UCSD-AML1 (cell line): ENCODE data around the gene NEK1.

ENCODE experiments used
- DNase-seq: peaks from one replicate; lab custom pipeline; 2025; ENCODE audit not compliant: unreplicated experiment; lab: John Stamatoyannopoulos, UW

NEK1 gene

DNA sequence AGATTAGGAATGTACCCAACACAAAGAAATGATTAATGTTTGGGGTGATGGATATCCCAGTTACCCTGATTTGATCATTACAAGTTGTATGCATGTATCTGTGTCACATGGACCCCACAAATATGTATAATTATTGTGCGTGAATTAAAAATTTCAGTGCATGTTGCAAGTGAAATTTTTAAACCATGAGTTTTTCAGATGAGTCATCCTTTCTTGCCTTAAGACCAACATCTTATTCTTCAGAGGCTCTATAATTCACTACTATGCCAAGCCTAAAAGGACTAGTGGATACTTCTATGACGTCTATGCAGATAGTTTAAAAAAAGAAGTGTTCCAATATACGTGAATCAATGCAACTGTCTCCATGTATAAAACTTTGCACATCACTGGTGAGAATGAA is 228.7 kb downstream of the NEK1 start:
- DNase-seq: no peak

DNA sequence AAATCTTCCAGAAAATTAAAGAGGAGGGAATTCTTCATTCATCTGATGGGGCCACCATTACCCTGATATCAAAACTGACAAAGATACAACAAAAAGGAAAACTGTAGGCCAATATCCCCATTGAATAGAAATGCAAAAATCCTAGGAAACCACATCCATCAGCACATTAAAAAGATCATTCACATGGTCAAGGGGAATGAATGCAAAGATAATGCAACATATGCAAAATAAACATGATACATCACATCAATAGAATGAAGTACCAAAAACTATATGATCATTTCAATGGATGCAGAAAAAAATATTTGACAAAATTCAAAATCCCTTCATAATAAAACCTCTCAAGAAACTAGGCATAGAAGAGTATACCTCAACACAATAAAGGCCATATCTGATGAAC is 232.7 kb downstream of the NEK1 start:
- DNase-seq: no peak

DNA sequence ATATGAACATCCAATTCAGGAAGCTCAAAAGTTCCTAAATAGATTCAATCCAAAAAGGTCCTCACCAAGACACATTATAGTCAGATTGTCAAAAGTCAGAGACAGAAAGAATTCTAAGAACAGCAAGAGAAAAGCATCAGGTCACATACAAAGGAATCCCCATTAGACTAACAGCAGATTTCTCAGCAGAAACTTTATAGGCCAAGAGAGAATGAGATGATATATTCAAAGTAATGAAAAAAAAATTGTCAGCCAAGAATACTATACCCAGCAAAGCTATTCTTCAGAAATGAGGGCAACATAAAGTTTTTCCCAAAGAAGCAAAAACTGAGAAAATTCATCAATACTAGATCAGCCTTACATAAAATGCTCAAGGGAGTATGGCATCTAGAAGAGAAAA is 235.0 kb downstream of the NEK1 start:
- DNase-seq: no peak

DNA sequence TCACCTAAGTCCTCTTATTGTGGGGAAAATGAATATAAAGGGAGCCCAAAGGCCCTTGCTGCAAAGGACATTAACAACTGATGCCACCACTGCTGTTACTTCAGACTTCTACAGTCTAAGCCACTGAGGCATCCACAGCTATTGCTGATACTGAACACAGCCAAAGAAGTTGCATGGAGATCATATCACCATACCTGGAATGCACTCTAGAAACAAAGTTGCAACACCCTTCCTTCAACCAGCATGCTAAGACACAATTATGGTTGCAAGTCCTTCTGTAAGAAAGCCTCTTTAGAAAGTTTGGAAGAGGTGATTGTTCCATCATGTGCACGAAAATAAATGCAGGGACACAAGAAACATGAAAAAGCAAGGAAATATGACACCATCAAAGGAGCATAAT is 236.0 kb downstream of the NEK1 start:
- DNase-seq: no peak

DNA sequence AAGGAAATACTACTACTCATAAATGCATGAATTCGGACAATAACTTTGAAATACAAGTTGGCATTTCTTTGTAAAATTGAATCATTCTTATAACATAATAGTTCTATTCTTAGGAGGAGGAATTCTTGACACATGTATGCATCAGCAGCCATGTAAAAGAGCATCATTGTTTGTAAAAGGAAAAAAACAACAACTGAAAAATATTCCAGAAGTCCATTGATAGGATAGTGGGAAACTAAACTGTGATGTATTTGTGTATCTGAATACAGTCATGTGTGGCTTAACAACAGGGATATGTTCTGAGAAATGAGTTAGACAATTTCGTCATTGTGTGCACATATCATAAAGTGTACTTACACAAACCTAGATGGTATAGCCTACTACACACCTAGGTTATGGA is 239.6 kb downstream of the NEK1 start:
- no peak for DNase-seq

DNA sequence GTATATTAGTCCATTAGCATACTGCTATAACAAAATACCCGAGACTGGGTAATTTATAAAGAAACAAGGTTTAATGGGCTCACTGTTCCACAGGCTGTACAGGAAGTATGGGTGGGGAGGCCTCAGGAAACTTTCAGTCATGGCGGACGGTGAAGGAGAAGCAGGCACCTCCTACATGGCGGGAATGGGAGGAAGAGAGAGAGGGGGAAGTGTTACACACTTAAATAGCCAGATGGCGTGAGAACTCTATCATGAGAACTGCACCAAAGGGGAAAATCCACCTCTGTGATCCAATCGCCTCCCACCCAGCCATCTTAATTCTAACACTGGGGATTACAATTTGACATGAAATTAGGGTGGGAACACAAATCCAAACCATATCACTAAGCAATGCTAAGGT is 242.7 kb downstream of the NEK1 start:
- DNase-seq: no peak

DNA sequence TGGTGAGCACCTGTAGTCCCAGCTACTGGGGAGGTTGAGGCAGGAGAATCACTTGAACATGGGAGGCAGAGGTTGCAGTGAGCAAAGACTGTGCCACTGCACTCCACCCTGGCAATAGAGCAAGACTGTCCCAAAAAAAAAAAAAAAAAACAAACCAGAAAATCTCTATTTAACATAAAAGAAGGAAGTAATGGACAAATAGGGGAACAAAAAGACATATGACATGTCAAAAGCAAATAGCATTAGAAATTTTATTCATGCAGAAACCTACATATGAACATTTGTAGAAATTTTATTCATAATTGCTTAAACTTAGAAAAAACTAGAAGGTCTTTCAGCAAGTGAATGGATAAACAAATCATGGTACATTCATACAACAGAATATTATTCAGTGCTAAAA is 244.6 kb downstream of the NEK1 start:
- no peak for DNase-seq

DNA sequence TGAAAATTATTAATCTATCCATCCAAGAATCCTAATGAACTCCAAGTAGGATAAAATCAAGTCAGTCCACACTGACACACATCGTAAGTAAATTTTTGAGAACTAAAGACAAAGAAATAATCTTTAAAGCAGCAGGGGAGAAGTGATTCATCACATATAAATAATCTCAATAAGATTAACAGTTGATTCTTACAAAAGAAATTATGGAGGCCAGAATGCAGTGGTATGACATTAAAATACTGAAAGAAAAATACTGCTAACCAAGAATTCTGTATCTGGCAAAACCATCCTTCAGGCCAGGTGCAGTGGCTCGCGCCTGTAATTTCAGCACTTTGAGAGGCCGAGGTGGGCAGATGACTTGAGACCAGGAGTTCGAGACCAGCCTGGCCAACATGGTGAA is 245.6 kb downstream of the NEK1 start:
- no peak for DNase-seq

DNA sequence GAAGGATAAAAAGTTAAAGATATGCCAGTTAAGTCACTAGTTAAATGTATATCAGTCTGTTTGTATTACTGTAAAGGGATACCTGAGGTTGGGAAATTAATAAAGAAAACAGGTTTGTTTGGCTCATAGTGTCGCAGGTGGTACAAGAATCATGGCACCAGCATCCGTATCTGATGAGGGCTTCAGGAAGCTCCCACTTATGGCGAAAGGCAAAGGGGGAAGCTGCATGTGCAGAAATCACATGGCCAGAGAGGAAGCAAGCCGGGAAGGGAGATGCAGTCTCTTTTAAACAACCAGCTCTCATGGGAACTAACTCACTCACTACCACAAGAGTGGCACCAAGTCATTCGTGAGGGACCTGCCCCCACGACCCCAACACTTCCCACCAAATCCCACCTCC is 249.8 kb downstream of the NEK1 start:
- DNase-seq: no peak

DNA sequence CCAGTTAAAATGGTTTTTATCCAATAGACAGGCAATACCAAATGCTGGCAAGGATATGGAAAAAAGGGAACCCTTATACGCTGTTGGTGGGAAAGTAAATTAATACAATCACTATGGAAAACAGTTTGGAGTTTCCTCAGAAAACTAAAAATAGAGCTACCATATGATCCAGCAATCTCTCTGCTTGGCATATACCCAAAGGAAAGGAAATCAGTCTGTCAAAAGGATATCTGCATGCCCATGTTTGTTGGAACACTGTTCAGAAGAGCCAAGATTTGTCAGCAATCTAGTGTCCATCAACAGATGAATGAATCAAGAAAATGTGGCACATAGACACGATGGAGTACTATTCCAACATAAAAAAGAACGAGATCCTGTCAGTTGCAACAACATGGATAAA is 250.6 kb downstream of the NEK1 start:
- no peak for DNase-seq

DNA sequence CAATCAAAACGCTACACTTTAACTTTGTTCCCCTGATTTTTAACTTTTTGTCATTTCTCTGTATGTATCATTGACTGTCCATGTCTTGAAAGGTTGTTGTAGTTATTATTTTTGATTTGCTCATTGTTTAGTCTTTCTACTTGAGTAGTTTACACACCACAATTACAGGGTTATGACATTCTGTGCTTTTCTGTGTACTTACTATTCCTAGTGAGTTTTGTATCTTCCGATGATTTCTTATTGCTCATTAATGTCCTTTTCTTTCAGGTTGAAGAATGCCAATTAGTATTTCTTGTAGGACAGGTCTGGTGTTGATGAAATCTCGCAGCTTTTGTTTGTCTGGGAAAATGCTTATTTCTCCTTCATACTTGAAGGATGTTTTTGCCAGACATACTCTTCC is 252.4 kb downstream of the NEK1 start:
- DNase-seq: no peak

DNA sequence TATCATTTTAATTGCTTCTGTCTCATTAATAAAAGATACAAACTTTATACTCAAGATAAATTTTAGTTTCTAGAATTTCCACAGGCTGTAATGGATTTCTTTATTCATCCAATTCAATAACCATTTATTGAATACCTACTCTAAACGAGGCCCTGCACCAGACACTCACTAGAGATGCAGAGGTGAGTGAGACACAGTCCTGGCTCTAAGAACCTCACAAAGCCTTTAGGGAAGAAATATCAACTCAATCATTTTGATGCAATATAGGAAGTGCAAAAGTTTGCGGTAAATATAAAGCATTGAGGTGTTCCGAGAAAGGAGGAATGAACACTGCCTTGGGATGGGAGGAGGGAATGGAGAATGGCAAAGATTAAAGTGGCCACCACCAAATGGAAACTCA is 260.0 kb downstream of the NEK1 start:
- no peak for DNase-seq

DNA sequence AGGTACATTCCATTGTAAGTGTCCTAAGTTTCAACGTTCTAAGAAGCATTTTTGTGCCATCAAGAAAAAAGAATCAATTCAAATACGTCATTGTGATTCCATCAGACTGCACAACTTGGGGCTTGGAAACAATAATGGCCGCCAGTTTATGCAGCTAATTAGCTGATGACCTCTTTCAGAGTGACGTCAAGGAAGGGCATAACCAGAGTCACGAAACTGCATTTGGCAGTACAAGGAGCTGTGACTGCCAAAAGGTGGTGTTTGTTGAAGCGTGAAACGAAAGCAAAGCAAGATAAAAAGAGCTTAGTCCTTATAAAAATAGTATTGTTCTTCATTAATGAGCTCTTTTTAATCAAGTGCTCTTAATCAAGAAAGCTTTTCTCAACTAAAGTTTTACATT is 260.5 kb downstream of the NEK1 start:
- no peak for DNase-seq

DNA sequence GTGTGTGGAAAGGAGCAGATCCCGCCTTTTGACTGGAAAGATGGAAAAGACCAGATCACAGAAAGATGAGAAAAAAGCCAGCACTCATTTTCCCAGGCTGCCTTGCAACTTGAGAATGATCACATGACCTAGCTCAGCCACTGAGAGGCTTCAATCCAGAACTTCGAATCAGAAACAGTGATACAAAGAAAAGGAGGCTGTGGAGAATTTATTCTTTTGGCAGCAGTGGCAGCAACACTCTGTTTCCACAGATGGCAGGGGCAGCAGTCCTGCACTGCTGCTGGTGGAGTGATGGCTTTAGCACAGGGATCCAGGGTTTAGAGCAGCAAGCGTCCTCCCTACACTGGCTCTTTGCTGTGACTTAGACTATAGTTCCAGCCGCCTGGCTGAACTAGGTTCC is 263.8 kb downstream of the NEK1 start:
- DNase-seq: no peak

DNA sequence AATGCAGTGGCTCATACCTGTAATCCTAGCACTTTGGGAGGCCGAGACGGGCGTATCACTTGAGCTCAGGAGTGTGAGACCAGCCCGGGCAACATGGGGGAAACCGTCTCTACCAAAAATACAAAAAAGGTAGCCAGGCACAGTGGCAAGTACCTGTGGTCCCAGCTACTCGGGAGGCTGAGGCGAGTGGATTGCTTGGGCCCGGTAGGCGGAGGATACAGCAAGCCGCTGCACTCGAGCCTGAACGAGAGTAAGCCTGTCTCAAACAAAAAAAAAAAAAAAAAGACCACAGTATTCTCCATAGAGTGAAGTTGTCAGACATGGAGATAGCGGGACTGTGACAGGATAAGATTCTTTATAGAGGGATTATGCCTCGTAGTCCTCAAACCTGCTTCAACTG is 265.5 kb downstream of the NEK1 start:
- no peak for DNase-seq

DNA sequence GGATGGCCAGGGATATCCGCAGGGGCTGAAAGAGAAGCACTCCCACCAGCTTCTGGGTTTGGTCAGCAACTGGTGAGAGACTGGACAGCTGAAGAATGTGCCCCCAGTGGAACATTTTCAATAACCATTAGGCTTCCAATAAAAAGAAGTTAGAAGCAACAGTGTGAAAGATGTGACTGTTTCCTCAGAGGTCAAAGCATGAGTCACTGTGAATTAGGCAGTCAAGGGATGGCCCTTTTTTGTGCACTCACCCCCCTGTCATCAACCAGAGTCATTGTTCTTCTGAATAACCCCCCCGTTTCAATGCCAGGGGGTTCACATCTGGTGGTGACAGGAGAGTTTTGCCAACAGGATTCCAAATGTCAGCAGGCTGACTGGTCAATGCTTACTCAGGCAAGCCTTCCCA is 267.1 kb downstream of the NEK1 start:
- DNase-seq: no peak
